GM10248 (cell line): ENCODE results near the gene PFKFB4.

Experiments
- CTCF ChIA-PET: fragments of 300-600 bp; sonication (Branson Sonifier 250); formaldehyde crosslinking; extraction: SDS; loops from one replicate; lab custom pipeline; 2021; ENCODE audit warnings: antibody characterized with exemption; lab: Yijun Ruan, JAX
- POLR2A ChIA-PET: fragments of 350-650 bp; sonication (Branson Sonifier 250); formaldehyde crosslinking; extraction: SDS; loops from one replicate; lab custom pipeline; 2020; ENCODE audit warnings: antibody characterized with exemption; lab: Yijun Ruan, JAX
- DNase-seq: peaks from one replicate; pipeline ENCODE4 v3.0.0; 2012; ENCODE audit errors: extremely low spot score
- TF ChIP-seq, protein P1 (sequence below): IDR thresholded peaks from 2 replicates; pipeline ENCODE4 v1.5.1; 2012; ENCODE audit warnings: mild to moderate bottlenecking, low read depth; ENCODE audit errors: extremely low read depth, missing control alignments, control extremely low read depth

Gene PFKFB4

DNA sequence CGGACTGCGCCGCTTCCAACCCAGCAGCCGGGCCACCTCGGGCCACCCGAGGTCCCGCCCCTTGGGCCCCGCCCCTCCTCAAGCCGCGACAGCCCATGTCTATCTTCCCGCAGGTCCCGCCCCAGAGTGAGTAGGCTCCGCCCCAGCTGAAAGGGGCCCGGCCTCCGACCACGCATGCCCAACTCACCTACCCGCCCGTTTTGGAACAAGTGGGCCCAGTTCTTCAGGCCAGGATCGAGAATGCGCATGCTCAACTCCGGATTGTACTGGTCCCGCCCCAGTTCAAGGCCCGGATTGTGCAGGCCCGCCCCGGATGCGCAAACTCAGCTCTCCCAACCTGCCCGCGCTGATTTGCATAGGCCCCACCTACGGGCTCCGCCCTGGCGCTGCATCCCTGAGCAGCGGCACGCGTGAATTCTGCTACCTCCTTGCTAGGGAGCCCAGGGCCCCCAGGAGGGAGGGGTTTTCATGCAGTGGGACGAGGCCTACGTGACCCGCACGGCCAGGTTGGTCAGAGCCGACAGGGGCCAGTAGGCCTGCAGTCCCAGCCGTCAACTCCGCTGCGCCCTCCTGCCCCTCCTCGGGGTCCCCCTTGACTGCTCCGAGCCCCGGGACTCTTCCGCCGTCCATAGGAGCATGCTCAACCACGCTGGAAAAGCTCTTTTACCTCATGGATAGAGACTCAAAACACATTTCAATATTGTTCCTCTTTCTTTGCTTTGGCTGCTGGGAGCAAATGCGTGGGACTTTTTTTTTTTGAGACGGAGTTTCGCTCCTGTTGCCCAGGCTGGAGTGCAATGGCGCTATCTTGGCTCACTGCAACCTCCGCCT, at the start of gene PFKFB4:
Gene PFKFB4 (minus strand): TSS at position 8 of the 831 bp plus-strand sequence. CDS start 26 bp downstream, outside the sequence.
- DNase-seq = peak; percentile 99
- TF ChIP-seq, protein P1, sequence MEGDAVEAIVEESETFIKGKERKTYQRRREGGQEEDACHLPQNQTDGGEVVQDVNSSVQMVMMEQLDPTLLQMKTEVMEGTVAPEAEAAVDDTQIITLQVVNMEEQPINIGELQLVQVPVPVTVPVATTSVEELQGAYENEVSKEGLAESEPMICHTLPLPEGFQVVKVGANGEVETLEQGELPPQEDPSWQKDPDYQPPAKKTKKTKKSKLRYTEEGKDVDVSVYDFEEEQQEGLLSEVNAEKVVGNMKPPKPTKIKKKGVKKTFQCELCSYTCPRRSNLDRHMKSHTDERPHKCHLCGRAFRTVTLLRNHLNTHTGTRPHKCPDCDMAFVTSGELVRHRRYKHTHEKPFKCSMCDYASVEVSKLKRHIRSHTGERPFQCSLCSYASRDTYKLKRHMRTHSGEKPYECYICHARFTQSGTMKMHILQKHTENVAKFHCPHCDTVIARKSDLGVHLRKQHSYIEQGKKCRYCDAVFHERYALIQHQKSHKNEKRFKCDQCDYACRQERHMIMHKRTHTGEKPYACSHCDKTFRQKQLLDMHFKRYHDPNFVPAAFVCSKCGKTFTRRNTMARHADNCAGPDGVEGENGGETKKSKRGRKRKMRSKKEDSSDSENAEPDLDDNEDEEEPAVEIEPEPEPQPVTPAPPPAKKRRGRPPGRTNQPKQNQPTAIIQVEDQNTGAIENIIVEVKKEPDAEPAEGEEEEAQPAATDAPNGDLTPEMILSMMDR = no peak
- ChIA-PET POLR2A (interaction anchor here (0.6 to 2.1 kb wide), 2 partner anchors 66 to 110 kb away, joined by 5 read pairs; partner anchors contain the start of gene ATRIP), CTCF (interaction anchor here (0.7 to 3.1 kb wide), 17 partner anchors 9 to 316 kb away, joined by 3 to 29 read pairs (median 6); partner anchors contain the start of genes ATRIP, NCKIPSD, SLC26A6 and ZNF589)

DNA sequence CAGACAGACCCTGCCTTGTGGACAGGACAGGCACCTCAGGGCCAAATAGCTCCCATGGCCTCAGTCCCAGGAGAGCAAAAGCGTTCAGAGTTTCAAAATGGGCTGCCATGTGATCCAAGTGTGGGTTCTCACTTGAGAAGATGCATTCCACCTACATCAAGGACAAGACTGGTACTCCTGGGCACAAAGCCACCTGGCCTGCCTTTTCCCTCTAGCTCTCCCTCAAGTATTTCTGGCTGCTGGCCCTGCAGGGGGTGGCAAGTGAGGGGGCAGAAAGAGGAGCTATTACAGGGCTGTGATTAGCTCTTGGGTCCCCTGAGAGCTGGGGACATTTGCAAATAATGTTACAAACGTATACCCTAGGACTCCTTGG, 45.0 kb upstream of the PFKFB4 start:
- ChIA-PET CTCF (interaction anchor here (1.3 to 2.4 kb wide), 3 partner anchors 43 to 165 kb away, joined by 4 to 8 read pairs (median 6); no protein-coding TSS in a partner anchor), POLR2A (interaction anchor here (0.5 kb wide), 1 partner anchor 11 kb away, joined by 3 read pairs; no protein-coding TSS in a partner anchor)
- TF ChIP-seq, protein P1 = no peak

GRCh38 chr3:48600711-48601621, 44.4 kb upstream of the PFKFB4 start:
- no peak for DNase-seq
- TF ChIP-seq, protein P1 = no peak
- ChIA-PET CTCF (interaction anchor here (1.3 to 2.4 kb wide), 3 partner anchors 43 to 165 kb away, joined by 4 to 8 read pairs (median 6); no protein-coding TSS in a partner anchor), POLR2A (no interaction called here)

More for the DNA sequence above, 45.0 kb upstream of the PFKFB4 start:
- no peak for DNase-seq

DNA sequence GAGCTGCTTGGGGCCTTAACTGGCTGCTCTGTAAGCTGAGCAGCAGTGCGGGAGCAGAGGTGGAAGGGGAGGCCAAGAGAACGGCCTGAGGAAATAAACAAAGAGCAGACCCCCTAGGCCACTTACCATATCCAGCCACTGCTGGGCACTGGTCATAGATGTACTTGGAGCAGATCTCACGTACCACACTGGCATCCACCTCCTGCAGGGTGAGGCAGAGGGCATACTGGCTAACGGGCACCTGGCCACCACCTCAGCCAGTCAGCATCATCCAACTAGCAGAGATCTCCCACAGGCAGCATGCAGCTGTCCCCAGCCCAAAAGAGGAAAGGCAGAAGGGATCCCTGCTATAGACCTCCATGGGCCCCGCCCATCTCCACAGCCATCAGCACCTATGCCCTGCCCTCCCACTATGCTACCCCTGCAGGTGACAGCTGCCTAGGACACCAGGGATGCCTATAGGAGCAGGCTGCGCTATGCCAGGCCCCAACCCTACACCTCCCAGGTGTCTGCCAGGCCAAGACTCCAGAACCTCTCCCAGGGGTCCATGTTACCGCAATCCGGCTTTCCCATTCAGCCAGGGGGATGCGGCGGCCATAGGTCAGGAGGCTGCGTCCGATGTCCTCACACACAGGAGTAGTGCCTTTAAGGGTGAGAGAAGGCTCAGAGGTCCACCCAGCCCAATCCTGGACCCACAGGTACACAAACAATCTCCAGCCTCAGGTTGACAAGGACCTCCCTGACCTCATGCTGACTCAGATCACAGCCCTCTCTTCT, 43.1 kb upstream of the PFKFB4 start:
- ChIA-PET POLR2A (interaction anchor here (0.6 kb wide), 1 partner anchor 1488 kb away, joined by 4 read pairs; no protein-coding TSS in a partner anchor), CTCF (no interaction called here)
- TF ChIP-seq, protein P1 = no peak
- DNase-seq = no peak

GRCh38 chr3:48599077-48599501, 42.5 kb upstream of the PFKFB4 start:
- TF ChIP-seq, protein P1 = no peak
- no peak for DNase-seq
- CTCF ChIA-PET = no interaction called here
- POLR2A ChIA-PET = no interaction called here
